Choroid plexus epithelial cell (primary cell): Measurements from ENCODE around the gene ZSCAN18.
A peak's percentile ranks its signal among the peaks of the same experiment; 100 is the strongest.

Experiments used
- DNase-seq: peaks from one replicate; pipeline ENCODE4 v3.0.0-alpha.2; 2010; ENCODE audit warnings: low read depth
- H3K4me3 ChIP-seq: 2 replicates; pipeline ENCODE4 v1.5.1; 2011; ENCODE audit warnings: low read depth, mild to moderate bottlenecking, control low read depth, low read length, moderate library complexity
- TF ChIP-seq, protein P1 (sequence below): conservative IDR thresholded peaks from 2 replicates; pipeline ENCODE4 v1.5.1; 2011; ENCODE audit warnings: low read depth, mild to moderate bottlenecking, control low read depth, inconsistent platforms, low read length, moderate library complexity

Gene ZSCAN18

DNA sequence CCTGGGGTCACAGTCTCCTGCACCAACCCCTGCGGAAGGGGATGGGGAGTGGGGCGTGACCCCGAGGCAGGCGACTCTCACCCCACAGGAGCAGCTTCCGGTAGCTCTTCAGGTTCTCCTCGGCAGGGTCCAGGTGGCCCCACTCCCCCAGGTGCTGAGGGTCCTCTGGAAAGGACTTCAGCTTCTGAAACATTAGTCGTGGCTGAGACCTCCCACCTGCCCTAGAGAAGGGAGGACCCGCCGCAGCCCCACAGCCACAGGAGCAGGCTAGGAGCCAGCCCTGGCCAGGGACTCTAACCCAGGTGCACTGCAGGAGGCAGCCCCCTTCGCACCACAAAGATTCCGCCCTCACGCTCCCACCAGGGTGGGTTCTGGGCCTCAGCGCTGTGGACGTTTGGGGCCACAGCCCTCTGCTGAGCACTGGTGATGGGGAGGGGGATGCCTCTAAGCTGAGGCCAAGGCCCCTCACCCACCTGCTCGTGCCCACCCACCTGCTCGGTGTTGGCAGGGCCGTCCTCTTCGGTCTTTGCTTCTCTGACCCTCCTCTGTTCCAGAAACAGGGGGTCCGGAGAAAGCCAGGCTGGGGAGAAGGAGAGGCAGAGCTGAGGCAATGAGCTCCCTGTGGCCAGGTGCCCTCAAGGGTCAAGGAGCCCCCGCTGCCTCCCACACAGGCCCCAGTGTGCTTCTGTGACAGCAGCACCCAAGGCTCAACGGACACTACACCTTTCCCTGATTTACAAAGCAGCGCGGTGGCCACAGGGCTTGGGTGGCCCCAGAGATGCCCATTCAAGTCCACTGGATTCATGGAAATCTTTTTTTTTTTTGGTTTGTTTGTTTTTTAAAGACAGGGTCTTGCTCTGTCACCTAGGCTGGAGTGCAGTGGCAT is 11.0 kb downstream of the ZSCAN18 start:
- no peak overlapping the region for H3K4me3 ChIP-seq
- TF ChIP-seq, protein P1, sequence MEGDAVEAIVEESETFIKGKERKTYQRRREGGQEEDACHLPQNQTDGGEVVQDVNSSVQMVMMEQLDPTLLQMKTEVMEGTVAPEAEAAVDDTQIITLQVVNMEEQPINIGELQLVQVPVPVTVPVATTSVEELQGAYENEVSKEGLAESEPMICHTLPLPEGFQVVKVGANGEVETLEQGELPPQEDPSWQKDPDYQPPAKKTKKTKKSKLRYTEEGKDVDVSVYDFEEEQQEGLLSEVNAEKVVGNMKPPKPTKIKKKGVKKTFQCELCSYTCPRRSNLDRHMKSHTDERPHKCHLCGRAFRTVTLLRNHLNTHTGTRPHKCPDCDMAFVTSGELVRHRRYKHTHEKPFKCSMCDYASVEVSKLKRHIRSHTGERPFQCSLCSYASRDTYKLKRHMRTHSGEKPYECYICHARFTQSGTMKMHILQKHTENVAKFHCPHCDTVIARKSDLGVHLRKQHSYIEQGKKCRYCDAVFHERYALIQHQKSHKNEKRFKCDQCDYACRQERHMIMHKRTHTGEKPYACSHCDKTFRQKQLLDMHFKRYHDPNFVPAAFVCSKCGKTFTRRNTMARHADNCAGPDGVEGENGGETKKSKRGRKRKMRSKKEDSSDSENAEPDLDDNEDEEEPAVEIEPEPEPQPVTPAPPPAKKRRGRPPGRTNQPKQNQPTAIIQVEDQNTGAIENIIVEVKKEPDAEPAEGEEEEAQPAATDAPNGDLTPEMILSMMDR, result no peak
- DNase-seq, result no peak

DNA sequence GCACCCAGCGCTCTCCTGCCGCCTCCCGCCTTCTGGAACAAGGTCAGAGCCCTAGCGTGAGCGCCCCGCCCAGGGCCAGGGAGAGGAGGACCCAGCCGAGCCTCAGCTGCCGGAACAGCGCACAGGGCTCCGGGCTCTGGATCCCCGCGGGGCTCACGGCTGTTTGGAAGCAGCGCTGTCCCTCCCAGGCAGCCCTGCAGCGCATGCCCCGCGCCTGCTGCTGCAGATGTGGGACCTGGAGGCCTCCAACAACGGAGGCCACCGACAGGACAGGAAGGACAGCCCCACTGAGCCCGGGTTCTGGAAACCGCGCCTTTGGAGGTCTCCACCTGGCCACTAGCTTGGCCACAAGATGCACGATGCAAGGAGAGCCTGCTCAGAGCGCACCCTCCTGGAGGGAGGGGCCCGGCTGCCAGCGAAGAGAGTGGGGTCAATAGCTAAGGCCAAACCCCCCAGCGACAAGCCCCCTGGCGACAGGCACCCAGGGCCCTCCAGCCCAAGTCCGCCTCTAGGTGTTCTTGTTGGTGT is 12.6 kb downstream of the ZSCAN18 start:
- TF ChIP-seq, protein P1, result no peak
- no peak for DNase-seq
- H3K4me3 ChIP-seq, result no peak overlapping the region

DNA sequence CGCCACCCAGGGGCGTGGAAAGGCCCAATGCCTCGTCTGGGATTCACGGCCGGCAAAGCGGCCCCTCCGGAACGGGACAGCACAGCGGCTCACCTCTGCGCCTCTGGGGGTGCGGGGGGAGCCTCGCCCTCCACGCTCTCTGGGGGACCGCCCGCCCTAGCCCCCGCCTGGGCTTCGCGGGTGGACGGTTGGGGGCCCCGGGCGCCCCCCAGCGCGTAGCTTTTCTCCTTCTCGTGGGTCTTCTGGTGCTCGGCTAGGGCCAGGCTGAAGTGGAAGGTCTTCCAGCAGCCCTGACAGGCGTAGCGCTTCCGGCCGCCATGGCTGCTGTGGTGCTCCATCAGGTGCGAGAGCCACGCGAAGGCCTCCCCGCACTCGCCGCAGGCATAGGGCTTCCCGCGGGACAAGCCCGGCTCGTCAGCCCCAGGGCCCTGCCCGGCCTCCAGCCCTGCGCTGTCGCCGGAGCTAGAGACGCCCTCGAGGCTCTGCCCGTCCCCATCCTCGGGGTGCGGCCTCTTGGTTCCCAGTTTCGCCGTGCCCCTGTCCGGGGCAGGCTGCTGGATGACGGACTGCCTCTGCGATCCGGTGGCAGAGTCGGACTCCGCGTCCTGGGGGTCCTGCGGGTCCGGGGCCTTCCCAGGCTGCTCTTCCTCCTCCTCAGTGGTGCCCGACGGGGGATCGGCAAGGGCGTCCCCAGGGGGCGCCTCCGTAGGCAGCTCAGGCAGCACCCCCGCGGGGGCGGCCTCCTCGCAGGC is 13.3 kb downstream of the ZSCAN18 start:
- TF ChIP-seq, protein P1, result no peak
- no peak overlapping the region for H3K4me3 ChIP-seq
- no peak for DNase-seq

DNA sequence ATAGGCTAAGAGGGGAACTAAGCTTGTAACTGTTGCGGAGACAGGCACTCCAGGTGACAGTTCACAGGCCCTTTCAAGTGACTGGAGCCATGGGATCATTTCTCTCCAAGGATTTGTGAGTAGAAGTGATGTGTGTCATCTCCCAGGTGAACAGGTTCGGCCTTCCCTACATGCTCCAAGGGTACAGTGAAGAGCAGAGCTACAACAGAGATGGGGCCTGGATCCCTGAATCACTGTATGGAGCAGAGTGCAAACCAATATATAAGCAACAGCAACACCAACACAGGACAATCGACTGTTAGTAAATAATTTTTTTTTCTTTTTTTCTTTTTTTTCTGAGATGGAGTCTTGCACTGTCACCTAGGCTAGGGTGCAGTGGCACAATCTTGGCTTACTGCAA is 15.0 kb downstream of the ZSCAN18 start:
- DNase-seq, result no peak

DNA sequence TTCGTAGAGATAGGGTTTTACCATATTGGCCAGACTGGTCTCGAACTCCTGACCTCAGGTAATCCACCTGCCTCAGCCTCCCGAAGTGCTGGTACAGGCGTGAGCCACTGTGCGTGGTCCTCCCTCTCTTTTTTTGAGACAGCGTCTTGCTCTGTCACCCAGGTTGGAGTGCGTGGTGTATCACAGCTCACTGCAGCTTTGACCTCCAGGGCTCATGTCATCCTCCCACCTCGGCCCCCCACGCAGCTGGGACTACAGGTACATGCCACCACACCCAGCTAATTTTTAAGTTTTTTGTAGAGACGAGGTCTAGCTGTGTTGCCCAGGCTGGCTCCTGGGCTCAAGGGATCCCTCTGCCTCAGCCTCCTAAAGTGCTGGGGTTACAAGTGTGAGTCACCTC is 18.2 kb downstream of the ZSCAN18 start:
- no peak overlapping the region for H3K4me3 ChIP-seq
- TF ChIP-seq, protein P1, result no peak
- DNase-seq, result no peak

More for the DNA sequence above, 15.0 kb downstream of the ZSCAN18 start:
- TF ChIP-seq, protein P1, result no peak
- no peak overlapping the region for H3K4me3 ChIP-seq

DNA sequence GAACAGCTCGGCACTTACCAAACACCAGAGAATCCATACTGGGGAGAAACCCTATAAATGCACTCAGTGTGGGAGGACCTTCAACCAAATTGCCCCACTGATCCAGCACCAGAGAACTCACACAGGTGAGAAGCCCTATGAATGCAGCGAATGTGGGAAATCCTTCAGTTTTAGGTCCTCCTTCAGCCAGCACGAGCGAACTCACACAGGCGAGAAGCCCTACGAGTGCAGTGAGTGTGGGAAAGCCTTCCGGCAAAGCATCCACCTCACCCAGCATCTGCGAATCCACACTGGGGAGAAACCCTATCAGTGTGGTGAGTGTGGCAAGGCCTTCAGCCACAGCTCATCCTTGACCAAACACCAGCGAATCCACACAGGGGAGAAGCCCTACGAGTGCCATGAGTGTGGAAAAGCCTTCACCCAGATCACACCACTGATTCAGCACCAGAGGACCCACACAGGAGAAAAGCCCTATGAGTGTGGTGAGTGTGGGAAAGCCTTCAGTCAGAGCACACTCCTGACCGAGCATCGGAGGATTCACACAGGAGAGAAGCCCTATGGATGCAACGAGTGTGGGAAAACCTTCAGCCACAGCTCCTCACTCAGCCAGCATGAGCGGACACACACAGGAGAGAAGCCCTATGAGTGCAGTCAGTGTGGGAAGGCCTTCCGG is 30.7 kb downstream of the ZSCAN18 start:
- no peak overlapping the region for H3K4me3 ChIP-seq
- TF ChIP-seq, protein P1, result no peak
- peak; percentile 9 for DNase-seq
